Peyer's patch (tissue), 4 donors: ENCODE measurements around the gene GGCX. TPM values are rescaled to one million over a fixed set of nuclear protein-coding genes. Genes with fewer than 3 reads are reported as not detected.

Experiments
- DNase-seq, 3 donors: peaks; one replicate each; pipeline ENCODE4 v3.0.0-alpha.2; 2017 to 2019
- H3K27ac ChIP-seq, 4 donors: fragments of 200-600 bp; sonication (generic); one replicate each; pipeline ENCODE4 v1.5.1; 2016 to 2019
- H3K27me3 ChIP-seq, 2 donors: fragments of 200-600 bp; sonication (generic); one replicate each; pipeline ENCODE4 v1.5.1; 2019
- H3K36me3 ChIP-seq, 3 donors: fragments of 200-600 bp; sonication (generic); one replicate each; pipeline ENCODE4 v1.5.1; 2016 to 2019
- H3K4me1 ChIP-seq, 4 donors: fragments of 200-600 bp; sonication (generic); one replicate each; pipeline ENCODE4 v1.5.1; 2016 to 2019
- H3K4me3 ChIP-seq, 4 donors: fragments of 200-600 bp; sonication (generic); 1 replicate in 3 of 4; 2 replicates in 1 of 4; pipeline ENCODE4 v1.5.1; 2016 to 2019; ENCODE audit warnings: mild to moderate bottlenecking in 1 of 4
- H3K9me3 ChIP-seq, 4 donors: fragments of 200-600 bp; sonication (generic); one replicate each; pipeline ENCODE4 v1.5.1; 2016 to 2019; ENCODE audit warnings: mild to moderate bottlenecking in 1 of 4
- POLR2A ChIP-seq, 2 donors: fragments of 450-650 bp; IDR thresholded peaks; one replicate each; pipeline ENCODE4 v1.5.1; 2017; ENCODE audit warnings: antibody characterized with exemption in 2 of 2, mild to moderate bottlenecking in 2 of 2, moderate library complexity in 2 of 2
- total RNA-seq, 4 donors: library from RNA; depleted of rRNA; stranded (reverse); fragments of >200 nt; gene quantifications; one replicate each; pipeline ENCODE4 v1.1.0, GENCODE V29; 2016
- TF ChIP-seq, protein P1 (sequence below), 6 experiments: fragments of 450-650 bp in 4 of 6; fragments of 200-600 bp in 2 of 6; sonication (generic) in 1 of 6; IDR thresholded peaks; one replicate each; pipeline ENCODE4 v1.5.1; 2017 to 2019; ENCODE audit warnings: antibody characterized with exemption in 6 of 6, mild to moderate bottlenecking in 3 of 6, moderate library complexity in 1 of 6

The GGCX gene
- total RNA-seq, 4 donors from 2014 or later = 21.3 to 38.0 (median 31.1) TPM

DNA sequence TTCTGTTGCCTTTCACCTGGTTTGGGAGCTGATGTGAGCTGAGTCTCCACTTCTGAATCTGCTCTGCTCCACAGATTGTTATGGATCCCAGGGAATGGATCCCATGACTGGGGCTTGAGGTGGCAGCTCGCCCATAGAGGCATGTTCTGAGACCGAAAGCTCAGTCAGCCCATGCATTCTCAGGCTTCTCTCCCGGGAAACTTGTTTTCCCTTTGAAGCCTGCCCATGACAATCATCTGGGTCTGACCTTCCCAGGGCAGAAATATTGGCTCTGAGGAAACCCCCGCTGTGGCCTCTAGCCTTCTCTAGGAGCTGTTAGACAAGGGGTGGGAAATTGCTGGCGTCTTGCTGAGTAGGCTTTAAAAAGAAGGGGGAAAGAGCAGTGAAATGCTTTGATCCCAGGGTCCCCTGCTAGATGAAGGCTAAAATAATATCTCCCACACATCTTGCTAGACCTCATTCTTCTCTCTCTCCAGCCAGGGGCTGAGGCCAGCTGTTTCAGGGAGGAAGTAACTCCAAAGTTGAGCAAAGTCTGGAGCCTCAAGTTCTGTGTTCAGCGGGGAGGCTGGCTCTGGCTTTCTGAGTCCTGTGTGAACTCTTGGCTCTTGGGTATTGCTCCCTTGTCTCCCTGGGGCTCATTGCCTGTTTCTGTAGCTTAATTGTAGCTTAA, 18.1 kb upstream of the GGCX start:
- no peaks in the 10 kb centered on the region for H3K27me3 ChIP-seq
- no peaks in the 10 kb centered on the region for H3K9me3 ChIP-seq
- TF ChIP-seq POLR2A (IDR thresholded peaks at IDR 0.05) = no peak
- TF ChIP-seq, protein P1, sequence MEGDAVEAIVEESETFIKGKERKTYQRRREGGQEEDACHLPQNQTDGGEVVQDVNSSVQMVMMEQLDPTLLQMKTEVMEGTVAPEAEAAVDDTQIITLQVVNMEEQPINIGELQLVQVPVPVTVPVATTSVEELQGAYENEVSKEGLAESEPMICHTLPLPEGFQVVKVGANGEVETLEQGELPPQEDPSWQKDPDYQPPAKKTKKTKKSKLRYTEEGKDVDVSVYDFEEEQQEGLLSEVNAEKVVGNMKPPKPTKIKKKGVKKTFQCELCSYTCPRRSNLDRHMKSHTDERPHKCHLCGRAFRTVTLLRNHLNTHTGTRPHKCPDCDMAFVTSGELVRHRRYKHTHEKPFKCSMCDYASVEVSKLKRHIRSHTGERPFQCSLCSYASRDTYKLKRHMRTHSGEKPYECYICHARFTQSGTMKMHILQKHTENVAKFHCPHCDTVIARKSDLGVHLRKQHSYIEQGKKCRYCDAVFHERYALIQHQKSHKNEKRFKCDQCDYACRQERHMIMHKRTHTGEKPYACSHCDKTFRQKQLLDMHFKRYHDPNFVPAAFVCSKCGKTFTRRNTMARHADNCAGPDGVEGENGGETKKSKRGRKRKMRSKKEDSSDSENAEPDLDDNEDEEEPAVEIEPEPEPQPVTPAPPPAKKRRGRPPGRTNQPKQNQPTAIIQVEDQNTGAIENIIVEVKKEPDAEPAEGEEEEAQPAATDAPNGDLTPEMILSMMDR (IDR thresholded peaks at IDR 0.05) = no peak
- peaks cover 3 to 43% (median 6%) of the 10 kb centered on the region in 4 donors for H3K4me1 ChIP-seq
- peak overlapping the region; percentile 76 to 86 (median 84) for H3K27ac ChIP-seq
- no peak for DNase-seq
- peak overlapping the region in 2 of 4 donors; percentile 55 to 66 for H3K4me3 ChIP-seq
- peaks cover 0 to 10% (median 0%) of the 10 kb centered on the region in 3 donors for H3K36me3 ChIP-seq

DNA sequence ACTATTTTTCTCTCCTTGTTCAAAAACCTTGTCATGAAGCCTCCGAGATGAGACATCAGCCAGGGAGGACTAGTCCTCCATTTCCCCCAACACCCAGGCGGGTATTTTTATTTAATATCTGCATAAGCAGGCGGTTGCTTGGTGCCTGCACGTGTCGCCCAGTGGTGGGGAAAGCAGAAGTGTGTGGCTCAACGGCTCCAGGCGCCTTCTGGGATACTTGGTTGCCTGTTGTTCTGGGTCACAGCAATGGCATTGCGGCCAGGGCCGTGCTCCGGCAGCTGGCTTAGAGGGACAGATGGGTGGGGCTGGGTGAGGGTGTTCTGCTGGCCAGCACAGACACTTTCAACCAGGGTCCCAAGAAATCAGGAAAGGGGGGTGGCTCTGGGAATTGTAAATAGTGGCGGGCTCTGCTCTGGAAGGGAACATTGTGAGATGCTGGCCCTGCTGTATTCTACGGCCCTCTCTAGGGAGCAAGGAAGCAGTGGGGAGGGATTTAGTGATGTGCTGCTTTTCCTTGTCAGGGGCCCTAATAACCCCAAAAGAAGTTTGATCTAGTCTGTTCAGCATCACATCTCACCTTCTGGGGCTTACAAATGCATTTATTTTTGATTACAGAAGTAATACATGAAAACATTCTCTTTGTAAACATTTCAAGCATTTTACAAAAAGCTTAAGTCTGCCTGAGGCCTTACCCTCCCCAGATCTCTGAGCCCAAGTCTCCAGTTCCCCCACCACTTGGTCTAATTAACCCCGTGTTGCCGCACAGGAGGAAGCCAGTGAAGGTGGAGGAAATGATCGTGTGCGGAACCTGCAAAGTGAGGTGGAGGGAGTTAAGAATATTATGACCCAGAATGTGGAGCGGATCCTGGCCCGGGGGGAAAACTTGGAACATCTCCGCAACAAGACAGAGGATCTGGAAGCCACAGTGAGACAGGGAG, 17.2 kb upstream of the GGCX start:
- peak; percentile 61 to 78 (median 67) for DNase-seq
- H3K9me3 ChIP-seq = no peaks in the 10 kb centered on the region
- H3K27me3 ChIP-seq = no peaks in the 10 kb centered on the region
- peak overlapping the region; percentile 44 to 66 (median 51) for H3K4me3 ChIP-seq
- peaks cover 0 to 10% (median 0%) of the 10 kb centered on the region in 3 donors for H3K36me3 ChIP-seq
- peaks cover 0 to 34% (median 2%) of the 10 kb centered on the region in 4 donors for H3K4me1 ChIP-seq
- TF ChIP-seq, protein P1 (IDR thresholded peaks at IDR 0.05) = no peak
- TF ChIP-seq POLR2A (IDR thresholded peaks at IDR 0.05) = no peak
- H3K27ac ChIP-seq = peak overlapping the region; percentile 76 to 86 (median 84)

DNA sequence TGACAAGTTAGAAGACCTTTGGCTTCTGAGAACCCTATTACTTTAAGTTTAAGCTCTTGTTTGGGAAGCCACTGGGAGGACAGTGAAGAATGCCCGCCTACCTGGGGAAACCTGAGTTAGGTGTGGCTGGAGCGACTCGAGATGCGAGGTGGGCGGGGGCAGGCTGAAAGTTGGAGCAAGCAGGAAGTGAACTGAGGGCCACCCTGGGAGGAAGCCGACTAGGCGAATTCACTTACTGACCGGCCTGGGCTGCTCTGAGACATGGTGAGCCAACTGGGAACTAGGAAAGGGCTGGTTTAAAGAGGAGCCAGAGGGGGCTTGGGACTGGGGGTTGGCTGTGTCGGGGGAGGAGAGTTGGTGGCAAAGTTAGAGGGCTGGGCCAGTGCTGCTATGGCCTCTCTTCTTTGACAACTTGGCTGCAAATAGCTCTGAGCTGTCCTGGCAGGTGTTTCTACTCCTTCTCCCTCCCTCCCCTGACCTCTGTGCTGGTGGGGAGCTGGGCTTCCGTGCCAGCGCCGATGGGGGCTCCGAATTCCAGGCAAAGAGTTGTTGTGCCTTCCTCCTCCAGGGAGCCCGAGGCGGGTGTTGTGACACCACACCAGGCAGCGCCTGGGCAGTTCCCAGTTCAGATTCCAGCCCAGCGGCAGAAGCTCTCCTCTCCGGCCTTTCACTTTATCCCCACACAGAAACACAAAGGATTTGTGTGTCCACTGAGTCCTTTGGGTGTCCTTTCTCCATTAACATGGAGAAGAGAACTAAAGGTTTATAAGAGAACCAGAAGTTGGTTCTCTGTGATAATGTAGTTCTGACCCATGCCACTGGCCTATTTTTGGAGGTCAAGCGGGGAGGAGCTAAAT, 16.3 kb upstream of the GGCX start, which contains the start of gene VAMP8:
Gene VAMP8 (plus strand): TSS at position 201 of the 857 bp plus-strand sequence. CDS start 61 bp downstream, at position 262.
- peaks cover 0 to 25% (median 1%) of the 10 kb centered on the region in 4 donors for H3K4me1 ChIP-seq
- peak within 1 kb of the TSS; percentile 44 to 66 (median 51) for H3K4me3 ChIP-seq
- peaks cover 0 to 10% (median 0%) of the 10 kb centered on the region in 3 donors for H3K36me3 ChIP-seq
- H3K9me3 ChIP-seq = no peaks in the 10 kb centered on the region
- peak within 1 kb of the TSS; percentile 76 to 86 (median 84) for H3K27ac ChIP-seq
- DNase-seq = peak; percentile 84 to 94 (median 91)
- TF ChIP-seq POLR2A (IDR thresholded peaks at IDR 0.05) = peak; percentile 50 to 66
- TF ChIP-seq, protein P1 (IDR thresholded peaks at IDR 0.05) = peak in 1 of 6 experiments; percentile 11
- H3K27me3 ChIP-seq = no peaks in the 10 kb centered on the region

DNA sequence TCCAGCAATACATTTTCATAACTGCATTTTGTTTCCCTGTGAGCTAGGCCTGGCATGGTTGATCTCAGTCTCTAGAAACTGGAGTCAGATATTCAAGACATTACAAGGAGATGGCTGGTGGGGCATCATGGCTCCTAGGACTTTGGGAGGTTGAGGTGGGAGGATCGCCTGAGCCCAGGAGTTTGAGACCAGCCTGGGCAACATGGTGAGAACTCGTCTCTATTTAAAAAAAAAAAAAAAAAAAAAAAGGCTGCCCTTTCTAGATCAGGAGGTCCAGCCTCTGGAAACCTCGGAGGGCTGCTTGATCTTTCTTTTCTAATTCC, 15.7 kb upstream of the GGCX start:
- Histone ChIP-seq H3K36me3 (peaks cover 0 to 7% (median 0%) of the 10 kb centered on the region in 3 donors), H3K27me3 (no peaks in the 10 kb centered on the region), H3K4me3 (peak overlapping the region; percentile 44 to 66 (median 51)), H3K9me3 (no peaks in the 10 kb centered on the region), H3K4me1 (peaks cover 0 to 23% (median 1%) of the 10 kb centered on the region in 4 donors), H3K27ac (peak overlapping the region; percentile 76 to 86 (median 84))
- TF ChIP-seq, protein P1 (IDR thresholded peaks at IDR 0.05) = no peak
- TF ChIP-seq POLR2A (IDR thresholded peaks at IDR 0.05) = no peak
- DNase-seq = no peak

DNA sequence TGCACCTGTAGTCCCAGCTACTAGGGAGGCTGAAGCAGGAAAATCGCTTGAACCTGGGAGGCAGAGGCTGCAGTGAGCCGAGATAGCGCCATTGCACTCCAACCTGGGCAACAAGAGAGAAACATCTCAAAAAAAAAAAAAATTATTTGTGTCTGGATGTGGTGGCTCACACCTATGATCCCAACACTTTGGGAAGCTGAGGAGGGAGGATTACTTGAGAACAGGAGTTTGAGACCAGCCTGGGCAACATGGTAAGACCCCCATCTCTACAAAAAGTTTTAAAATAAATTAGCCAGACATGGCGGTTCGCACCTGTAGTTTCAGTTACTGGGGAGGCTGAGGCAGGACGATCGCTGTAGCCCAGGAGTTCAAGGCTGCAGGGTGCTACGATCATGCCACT, 14.4 kb upstream of the GGCX start:
- peaks cover 0 to 23% (median 1%) of the 10 kb centered on the region in 4 donors for H3K4me1 ChIP-seq
- TF ChIP-seq POLR2A (IDR thresholded peaks at IDR 0.05) = no peak
- TF ChIP-seq, protein P1 (IDR thresholded peaks at IDR 0.05) = no peak
- no peaks in the 10 kb centered on the region for H3K27me3 ChIP-seq
- no peak for DNase-seq
- H3K4me3 ChIP-seq = no peak overlapping the region
- H3K9me3 ChIP-seq = no peaks in the 10 kb centered on the region
- H3K36me3 ChIP-seq = no peaks in the 10 kb centered on the region
- peak overlapping the region in 1 of 4 donors; percentile 50 for H3K27ac ChIP-seq
